H9 (cell line): ENCODE measurements around the gene PHKA2. TPM values are rescaled to one million over a fixed set of nuclear protein-coding genes. Genes with fewer than 3 reads are reported as not detected.

Experiments
- DNase-seq: peaks from one replicate; pipeline ENCODE4 v3.0.0-alpha.2; 2017
- H2AFZ ChIP-seq: one replicate; pipeline ENCODE4 v1.6.1; 2013; ENCODE audit warnings: mild to moderate bottlenecking, low read length, control low read depth, moderate library complexity
- H2AK5ac ChIP-seq: 2 replicates; pipeline ENCODE4 v1.6.1; 2013; ENCODE audit warnings: low read length, control low read depth, mixed read lengths; ENCODE audit not compliant: insufficient read length
- H2BK120ac ChIP-seq: one replicate; pipeline ENCODE4 v1.6.1; 2013; ENCODE audit warnings: low read depth, mild to moderate bottlenecking, low read length, control low read depth, inconsistent platforms; ENCODE audit not compliant: poor library complexity, severe bottlenecking
- H2BK12ac ChIP-seq: 2 replicates; pipeline ENCODE4 v1.6.1; 2013; ENCODE audit warnings: low read length, control low read depth, mixed read lengths, low read depth; ENCODE audit not compliant: insufficient read length
- H2BK15ac ChIP-seq: 2 replicates; pipeline ENCODE4 v1.6.1; 2013; ENCODE audit warnings: low read depth, low read length, control low read depth
- H2BK20ac ChIP-seq: one replicate; pipeline ENCODE4 v1.6.1; 2013; ENCODE audit warnings: low read depth, mild to moderate bottlenecking, low read length, control low read depth, inconsistent platforms; ENCODE audit not compliant: poor library complexity, severe bottlenecking
- H2BK5ac ChIP-seq: 2 replicates; pipeline ENCODE4 v1.6.1; 2013; ENCODE audit warnings: low read length, control low read depth, mixed read lengths; ENCODE audit not compliant: insufficient read length
- H3K14ac ChIP-seq: 2 replicates; pipeline ENCODE4 v1.6.1; 2013; ENCODE audit warnings: low read length, control low read depth; ENCODE audit not compliant: insufficient read depth
- H3K18ac ChIP-seq: 2 replicates; pipeline ENCODE4 v1.6.1; 2013; ENCODE audit warnings: low read depth, mild to moderate bottlenecking, mixed read lengths, low read length, control low read depth; ENCODE audit not compliant: insufficient read length
- H3K23ac ChIP-seq: 2 replicates; pipeline ENCODE4 v1.6.1; 2013; ENCODE audit warnings: low read length, control low read depth, mixed read lengths, low read depth; ENCODE audit not compliant: insufficient read length
- H3K23me2 ChIP-seq: 2 replicates; pipeline ENCODE4 v1.6.1; 2013; ENCODE audit warnings: low read depth, mild to moderate bottlenecking, mixed read lengths, low read length, control low read depth; ENCODE audit not compliant: insufficient read length, poor library complexity, severe bottlenecking
- H3K27ac ChIP-seq: 2 replicates; pipeline ENCODE4 v1.5.1; 2013; ENCODE audit warnings: low read length, control low read depth, mixed read lengths, low read depth; ENCODE audit not compliant: insufficient read length
- H3K27me3 ChIP-seq: 2 replicates; pipeline ENCODE4 v1.6.1; 2013; ENCODE audit warnings: low read length, control low read depth, inconsistent platforms; ENCODE audit not compliant: insufficient read depth
- H3K4ac ChIP-seq: 2 replicates; pipeline ENCODE4 v1.6.1; 2013; ENCODE audit warnings: low read depth, mild to moderate bottlenecking, control low read depth, inconsistent platforms, low read length, moderate library complexity
- H3K4me1 ChIP-seq: 2 replicates; pipeline ENCODE4 v1.6.1; 2013; ENCODE audit warnings: low read length, control low read depth, inconsistent platforms; ENCODE audit not compliant: insufficient read depth
- H3K4me2 ChIP-seq: 2 replicates; pipeline ENCODE4 v1.6.1; 2013; ENCODE audit warnings: low read length, control low read depth, mixed read lengths; ENCODE audit not compliant: insufficient read length, insufficient read depth
- H3K56ac ChIP-seq: 2 replicates; pipeline ENCODE4 v1.6.1; 2013; ENCODE audit warnings: low read depth, mild to moderate bottlenecking, mixed read lengths, low read length, control low read depth; ENCODE audit not compliant: insufficient read length
- H3K79me1 ChIP-seq: 2 replicates; pipeline ENCODE4 v1.6.1; 2013; ENCODE audit warnings: low read depth, mild to moderate bottlenecking, moderate library complexity, low read length, control low read depth, inconsistent platforms; ENCODE audit not compliant: insufficient read depth, poor library complexity, severe bottlenecking
- H3K79me2 ChIP-seq: 2 replicates; pipeline ENCODE4 v1.6.1; 2013; ENCODE audit warnings: low read length, control low read depth, inconsistent platforms; ENCODE audit not compliant: insufficient read depth
- H3K9ac ChIP-seq: 2 replicates; pipeline ENCODE4 v1.6.1; 2013; ENCODE audit warnings: low read length, control low read depth, mixed read lengths; ENCODE audit not compliant: insufficient read length; ENCODE audit errors: extremely low read depth
- H3K9me3 ChIP-seq: one replicate; pipeline ENCODE4 v1.6.1; 2013; ENCODE audit warnings: low read depth, low read length, inconsistent platforms; ENCODE audit not compliant: control insufficient read depth
- H3T11ph ChIP-seq: one replicate; pipeline ENCODE4 v1.6.1; 2013; ENCODE audit warnings: mild to moderate bottlenecking, low read length, control low read depth, inconsistent platforms
- H4K20me1 ChIP-seq: one replicate; pipeline ENCODE4 v1.6.1; 2013; ENCODE audit not compliant: control insufficient read depth, insufficient read length, insufficient read depth
- H4K5ac ChIP-seq: 2 replicates; pipeline ENCODE4 v1.6.1; 2013; ENCODE audit warnings: low read depth, mild to moderate bottlenecking, mixed read lengths, low read length, control low read depth; ENCODE audit not compliant: insufficient read length
- H4K8ac ChIP-seq: replicated peaks from 2 replicates; pipeline ENCODE4 v1.6.1; 2013; ENCODE audit warnings: low read length, control low read depth, mixed read lengths, low read depth; ENCODE audit not compliant: insufficient read length
- H4K91ac ChIP-seq: 2 replicates; pipeline ENCODE4 v1.6.1; 2013; ENCODE audit warnings: low read depth, mild to moderate bottlenecking, moderate library complexity, mixed read lengths, low read length, control low read depth; ENCODE audit not compliant: insufficient read length
- H3K27ac Mint-ChIP-seq, 3 experiments: 2 replicates in 2 of 3; 3 replicates in 1 of 3; pipeline ENCODE4 v1.8.0; 2020 to 2021; ENCODE audit warnings: mixed read lengths in 3 of 3, mild to moderate bottlenecking in 1 of 3, moderate library complexity in 1 of 3
- H3K27me3 Mint-ChIP-seq: 2 replicates; pipeline ENCODE4 v1.8.0; 2021; ENCODE audit warnings: low read depth, mild to moderate bottlenecking, moderate library complexity, mixed read lengths
- H3K36me3 Mint-ChIP-seq, 3 experiments: 2 replicates in 2 of 3; 3 replicates in 1 of 3; pipeline ENCODE4 v1.8.0; 2020 to 2021; ENCODE audit warnings: low read depth in 3 of 3, mixed read lengths in 3 of 3; ENCODE audit not compliant: insufficient read depth in 1 of 3
- H3K4me1 Mint-ChIP-seq, 2 experiments: 2 replicates each; pipeline ENCODE4 v1.8.0; 2020; ENCODE audit warnings: mixed read lengths in 2 of 2
- H3K4me3 Mint-ChIP-seq, 2 experiments: 2 replicates in 1 of 2; 3 replicates in 1 of 2; pipeline ENCODE4 v1.8.0; 2020 to 2021; ENCODE audit warnings: mild to moderate bottlenecking in 2 of 2, mixed read lengths in 2 of 2, moderate library complexity in 1 of 2
- H3K9me3 Mint-ChIP-seq, 2 experiments: 2 replicates in 1 of 2; 3 replicates in 1 of 2; pipeline ENCODE4 v1.8.0; 2020; ENCODE audit warnings: mild to moderate bottlenecking in 2 of 2, mixed read lengths in 2 of 2, moderate library complexity in 1 of 2
- WGBS: extraction: QIAGEN DNeasy Blood & Tissue Kit; methylation state at CpG from one replicate; pipeline ENCODE4 v1.1.7; 2013; ENCODE audit warnings: missing lambda C conversion rate, low lambda C conversion rate, mixed read lengths; ENCODE audit not compliant: insufficient read length; ENCODE audit errors: extremely low coverage; 5-methylcytosine and 5-hydroxymethylcytosine counted together
- total RNA-seq: library from RNA; stranded (reverse); gene quantifications from 2 replicates; pipeline ENCODE4 v1.2.1, GENCODE V29; 2021
- TF ChIP-seq, protein P1 (sequence below): fragments of 200-600 bp; sonication (generic); conservative IDR thresholded peaks from 3 replicates; pipeline ENCODE4 v1.8.0; 2021; ENCODE audit warnings: antibody characterized with exemption, mild to moderate bottlenecking

Gene PHKA2
- total RNA-seq, 1 experiment from 2014 or later = 24.2 TPM

GRCh38 chrX:18924507-18925088 lies 59.3 kb downstream of the PHKA2 start:
- Mint-ChIP-seq H3K27ac (no peak overlapping the region), H3K36me3 (peaks cover 10 to 51% (median 19%) of the 10 kb centered on the region in 3 experiments; a peak in 6 of 7 replicates), H3K4me1 (no peaks in the 10 kb centered on the region), H3K27me3 (no peaks in the 10 kb centered on the region), H3K9me3 (peaks cover 59 to 73% of the 10 kb centered on the region in 2 experiments), H3K4me3 (no peak overlapping the region)
- no peak overlapping the region for H3K23ac ChIP-seq
- no peak overlapping the region for H2AFZ ChIP-seq
- H3K4me2 ChIP-seq = no peak overlapping the region
- H4K91ac ChIP-seq = no peak overlapping the region
- H3K18ac ChIP-seq = no peak overlapping the region
- no peak overlapping the region for H3K9ac ChIP-seq
- H3K23me2 ChIP-seq = peaks cover 3% of the 10 kb centered on the region
- H2BK20ac ChIP-seq = no peak overlapping the region
- no peak overlapping the region for H2BK12ac ChIP-seq
- no peaks in the 10 kb centered on the region for H4K20me1 ChIP-seq
- H2BK5ac ChIP-seq = no peak overlapping the region
- no CpG with 5 or more reads among the region's 6 CpGs for WGBS
- no peak overlapping the region for H3K27ac ChIP-seq
- H3K9me3 ChIP-seq = peaks cover 55% of the 10 kb centered on the region
- no peak overlapping the region for H2BK120ac ChIP-seq
- H4K8ac ChIP-seq = no peak overlapping the region
- no peak overlapping the region for H3K4ac ChIP-seq
- no peaks in the 10 kb centered on the region for H3K4me1 ChIP-seq
- no peak for DNase-seq
- H3T11ph ChIP-seq = no peak overlapping the region
- H3K79me1 ChIP-seq = no peaks in the 10 kb centered on the region
- H3K79me2 ChIP-seq = no peaks in the 10 kb centered on the region
- H3K27me3 ChIP-seq = no peaks in the 10 kb centered on the region
- H3K14ac ChIP-seq = no peak overlapping the region
- no peak overlapping the region for H2BK15ac ChIP-seq
- no peak overlapping the region for H2AK5ac ChIP-seq
- no peak overlapping the region for H4K5ac ChIP-seq
- TF ChIP-seq, protein P1, sequence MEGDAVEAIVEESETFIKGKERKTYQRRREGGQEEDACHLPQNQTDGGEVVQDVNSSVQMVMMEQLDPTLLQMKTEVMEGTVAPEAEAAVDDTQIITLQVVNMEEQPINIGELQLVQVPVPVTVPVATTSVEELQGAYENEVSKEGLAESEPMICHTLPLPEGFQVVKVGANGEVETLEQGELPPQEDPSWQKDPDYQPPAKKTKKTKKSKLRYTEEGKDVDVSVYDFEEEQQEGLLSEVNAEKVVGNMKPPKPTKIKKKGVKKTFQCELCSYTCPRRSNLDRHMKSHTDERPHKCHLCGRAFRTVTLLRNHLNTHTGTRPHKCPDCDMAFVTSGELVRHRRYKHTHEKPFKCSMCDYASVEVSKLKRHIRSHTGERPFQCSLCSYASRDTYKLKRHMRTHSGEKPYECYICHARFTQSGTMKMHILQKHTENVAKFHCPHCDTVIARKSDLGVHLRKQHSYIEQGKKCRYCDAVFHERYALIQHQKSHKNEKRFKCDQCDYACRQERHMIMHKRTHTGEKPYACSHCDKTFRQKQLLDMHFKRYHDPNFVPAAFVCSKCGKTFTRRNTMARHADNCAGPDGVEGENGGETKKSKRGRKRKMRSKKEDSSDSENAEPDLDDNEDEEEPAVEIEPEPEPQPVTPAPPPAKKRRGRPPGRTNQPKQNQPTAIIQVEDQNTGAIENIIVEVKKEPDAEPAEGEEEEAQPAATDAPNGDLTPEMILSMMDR = no peak
- no peak overlapping the region for H3K56ac ChIP-seq
